ENCODE results near the gene ALDH3A1.

DNA sequence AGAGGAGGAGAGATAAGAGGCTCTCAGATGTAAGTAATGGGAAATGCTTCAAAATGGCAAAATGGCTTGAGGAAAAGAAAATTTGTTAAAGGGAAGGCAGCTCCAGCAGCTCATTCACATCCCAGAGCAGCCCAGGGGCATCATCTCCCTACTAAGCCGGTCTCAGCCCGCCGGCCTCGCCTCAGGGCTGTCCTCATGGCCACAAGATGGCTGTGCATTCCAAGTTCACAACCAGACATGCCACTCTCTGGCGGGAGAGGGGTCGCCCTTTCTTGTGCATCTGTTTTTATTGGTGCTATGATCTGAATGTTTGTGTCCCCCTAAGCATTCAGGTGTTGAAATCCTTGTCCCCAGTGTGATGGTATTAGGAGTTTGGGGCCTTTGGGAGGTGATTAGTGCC lies 18.2 kb downstream of the ALDH3A1 start:
- TF ChIP-seq POLR2A (IDR thresholded peaks at IDR 0.05) (no peak), POLR2AphosphoS5 (IDR thresholded peaks at IDR 0.05) (no peak)
- TF ChIP-seq, protein P1, sequence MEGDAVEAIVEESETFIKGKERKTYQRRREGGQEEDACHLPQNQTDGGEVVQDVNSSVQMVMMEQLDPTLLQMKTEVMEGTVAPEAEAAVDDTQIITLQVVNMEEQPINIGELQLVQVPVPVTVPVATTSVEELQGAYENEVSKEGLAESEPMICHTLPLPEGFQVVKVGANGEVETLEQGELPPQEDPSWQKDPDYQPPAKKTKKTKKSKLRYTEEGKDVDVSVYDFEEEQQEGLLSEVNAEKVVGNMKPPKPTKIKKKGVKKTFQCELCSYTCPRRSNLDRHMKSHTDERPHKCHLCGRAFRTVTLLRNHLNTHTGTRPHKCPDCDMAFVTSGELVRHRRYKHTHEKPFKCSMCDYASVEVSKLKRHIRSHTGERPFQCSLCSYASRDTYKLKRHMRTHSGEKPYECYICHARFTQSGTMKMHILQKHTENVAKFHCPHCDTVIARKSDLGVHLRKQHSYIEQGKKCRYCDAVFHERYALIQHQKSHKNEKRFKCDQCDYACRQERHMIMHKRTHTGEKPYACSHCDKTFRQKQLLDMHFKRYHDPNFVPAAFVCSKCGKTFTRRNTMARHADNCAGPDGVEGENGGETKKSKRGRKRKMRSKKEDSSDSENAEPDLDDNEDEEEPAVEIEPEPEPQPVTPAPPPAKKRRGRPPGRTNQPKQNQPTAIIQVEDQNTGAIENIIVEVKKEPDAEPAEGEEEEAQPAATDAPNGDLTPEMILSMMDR (IDR thresholded peaks at IDR 0.05 in 8 of 11, conservative IDR thresholded peaks at IDR 0.05 in 3 of 11), result no peak

Data from spleen (tissue), 7 donors.